IMR-90 (cell line): ENCODE data around the gene CALCOCO2. TPM values are rescaled to one million over a fixed set of nuclear protein-coding genes. Genes with fewer than 3 reads are reported as not detected.

Source experiments
- ATAC-seq: fragments of 200-7000 bp; cut with Tn5 transposase; 2 replicates; pipeline ENCODE4 v1.9.1; 2020; ENCODE audit warnings: low read depth, mild to moderate bottlenecking, moderate library complexity
- BruUV-seq: library from RNA; stranded (reverse); fragments of 400-500 nt; replicated peaks from 2 replicates; lab custom pipeline; 2021; lab: Mats Ljungman, UMichigan
- CTCF ChIA-PET: fragments of 300-600 bp; formaldehyde crosslinking; extraction: SDS; loops from one replicate; lab custom pipeline; 2021; ENCODE audit warnings: antibody characterized with exemption; lab: Yijun Ruan, JAX
- POLR2A ChIA-PET: fragments of 300-600 bp; sonication (Branson Sonifier 250); formaldehyde crosslinking; loops from one replicate; lab custom pipeline; 2022; ENCODE audit warnings: antibody characterized with exemption; ENCODE audit not compliant: unreplicated experiment; lab: Charles Lee
- DNase-seq: peaks from one replicate; pipeline ENCODE4 v3.0.0; 2013
- H2AFZ ChIP-seq: replicated peaks from 2 replicates; pipeline ENCODE3; 2013; ENCODE audit warnings: low read length, mild to moderate bottlenecking; ENCODE audit not compliant: poor library complexity
- H2AK5ac ChIP-seq: 2 replicates; pipeline ENCODE4 v1.6.1; 2013; ENCODE audit warnings: low read depth, low read length, inconsistent platforms
- H2AK9ac ChIP-seq: replicated peaks from 2 replicates; pipeline ENCODE3; 2013; ENCODE audit warnings: mild to moderate bottlenecking, low read depth, low read length, moderate library complexity; ENCODE audit not compliant: poor library complexity
- H2BK120ac ChIP-seq: 2 replicates; pipeline ENCODE4 v1.6.1; 2013; ENCODE audit warnings: low read depth, low read length, inconsistent platforms
- H2BK15ac ChIP-seq: 3 replicates; pipeline ENCODE4 v1.6.1; 2013; ENCODE audit warnings: low read depth, low read length, inconsistent platforms
- H2BK20ac ChIP-seq: 2 replicates; pipeline ENCODE4 v1.6.1; 2013; ENCODE audit warnings: low read depth, mild to moderate bottlenecking, inconsistent platforms, low read length, moderate library complexity
- H2BK5ac ChIP-seq: 2 replicates; pipeline ENCODE4 v1.6.1; 2013; ENCODE audit warnings: mild to moderate bottlenecking, low read depth, low read length, inconsistent platforms; ENCODE audit not compliant: poor library complexity, severe bottlenecking
- H3K14ac ChIP-seq: replicated peaks from 2 replicates; pipeline ENCODE4 v1.6.1; 2013; ENCODE audit warnings: low read depth, low read length, inconsistent platforms
- H3K18ac ChIP-seq: 2 replicates; pipeline ENCODE4 v1.6.1; 2013; ENCODE audit warnings: low read depth, low read length, control low read depth
- H3K23ac ChIP-seq: 2 replicates; pipeline ENCODE4 v1.6.1; 2013; ENCODE audit warnings: low read depth, low read length, inconsistent platforms
- H3K27ac ChIP-seq: 2 replicates; pipeline ENCODE4 v1.5.1; 2013; ENCODE audit warnings: mild to moderate bottlenecking, control low read depth, low read length; ENCODE audit not compliant: insufficient read depth
- H3K27me3 ChIP-seq: 2 replicates; pipeline ENCODE4 v1.6.1; 2013; ENCODE audit warnings: low read length; ENCODE audit not compliant: control insufficient read depth, insufficient read depth
- H3K36me3 ChIP-seq: 2 replicates; pipeline ENCODE4 v1.6.1; 2013; ENCODE audit warnings: low read length, mixed read lengths; ENCODE audit not compliant: control insufficient read depth, insufficient read depth
- H3K4ac ChIP-seq: 2 replicates; pipeline ENCODE4 v1.6.1; 2013; ENCODE audit warnings: low read depth, low read length, inconsistent platforms
- H3K4me1 ChIP-seq: 2 replicates; pipeline ENCODE4 v1.6.1; 2013; ENCODE audit warnings: low read length, mixed read lengths; ENCODE audit not compliant: control insufficient read depth, insufficient read depth
- H3K4me2 ChIP-seq: 2 replicates; pipeline ENCODE4 v1.6.1; 2013; ENCODE audit warnings: low read depth, mild to moderate bottlenecking, control low read depth, low read length, moderate library complexity
- H3K4me3 ChIP-seq: 2 replicates; pipeline ENCODE4 v1.5.1; 2013; ENCODE audit warnings: low read depth, mild to moderate bottlenecking, control low read depth, low read length, moderate library complexity; ENCODE audit not compliant: insufficient read depth
- H3K56ac ChIP-seq: 2 replicates; pipeline ENCODE4 v1.6.1; 2013; ENCODE audit warnings: low read length, inconsistent platforms; ENCODE audit not compliant: insufficient read depth; ENCODE audit errors: extremely low read depth
- H3K79me1 ChIP-seq, 2 experiments: 2 replicates each; pipeline ENCODE4 v1.6.1; 2013; ENCODE audit warnings: low read length in 2 of 2, inconsistent platforms in 1 of 2, low read depth in 1 of 2
- H3K9ac ChIP-seq: 2 replicates; pipeline ENCODE4 v1.6.1; 2013; ENCODE audit warnings: low read depth, low read length, control low read depth
- H3K9me1 ChIP-seq: 2 replicates; pipeline ENCODE4 v1.6.1; 2013; ENCODE audit warnings: low read length, inconsistent platforms; ENCODE audit not compliant: insufficient read depth
- H3K9me3 ChIP-seq: 2 replicates; pipeline ENCODE4 v1.6.1; 2013; ENCODE audit warnings: low read length; ENCODE audit not compliant: control insufficient read depth, insufficient read depth
- H4K20me1 ChIP-seq: 2 replicates; pipeline ENCODE4 v1.6.1; 2013; ENCODE audit warnings: low read length, inconsistent platforms; ENCODE audit not compliant: insufficient read depth
- H4K5ac ChIP-seq: 2 replicates; pipeline ENCODE4 v1.6.1; 2013; ENCODE audit warnings: mild to moderate bottlenecking, low read depth, low read length, control low read depth
- H4K8ac ChIP-seq, 2 experiments: 2 replicates each; pipeline ENCODE4 v1.6.1; 2013; ENCODE audit warnings: low read depth in 2 of 2, low read length in 2 of 2, control low read depth in 1 of 2, inconsistent platforms in 1 of 2
- H4K91ac ChIP-seq: 2 replicates; pipeline ENCODE4 v1.6.1; 2013; ENCODE audit warnings: low read depth, low read length, inconsistent platforms; ENCODE audit not compliant: insufficient read depth
- BHLHE40 ChIP-seq: fragments of 150-350 bp; IDR thresholded peaks from 2 replicates; pipeline ENCODE4 v1.6.1; 2016; ENCODE audit warnings: mild to moderate bottlenecking, low read depth, low read length
- CEBPB ChIP-seq: IDR thresholded peaks from 2 replicates; pipeline ENCODE4 v1.6.1; 2012; ENCODE audit warnings: low read depth, low read length, improper control_type of control experiment
- CHD1 ChIP-seq: IDR thresholded peaks from 2 replicates; pipeline ENCODE4 v1.6.1; 2012; ENCODE audit warnings: low read depth, low read length, improper control_type of control experiment
- FOS ChIP-seq: fragments of 150-350 bp; IDR thresholded peaks from 2 replicates; pipeline ENCODE4 v1.6.1; 2016; ENCODE audit warnings: low read depth, low read length
- MAFK ChIP-seq: IDR thresholded peaks from 2 replicates; pipeline ENCODE4 v1.6.1; 2012; ENCODE audit warnings: low read depth, low read length, improper control_type of control experiment
- MAZ ChIP-seq: IDR thresholded peaks from 2 replicates; pipeline ENCODE4 v1.6.1; 2012; ENCODE audit warnings: low read depth, mild to moderate bottlenecking, low read length, improper control_type of control experiment, moderate library complexity, borderline replicate concordance
- MXI1 ChIP-seq: IDR thresholded peaks from 2 replicates; pipeline ENCODE4 v1.6.1; 2012; ENCODE audit warnings: low read depth, mild to moderate bottlenecking, low read length, moderate library complexity, borderline replicate concordance
- NFE2L2 ChIP-seq: fragments of 150-350 bp; IDR thresholded peaks from 2 replicates; pipeline ENCODE4 v1.6.1; 2016; ENCODE audit warnings: low read depth, mild to moderate bottlenecking, low read length
- POLR2A ChIP-seq: IDR thresholded peaks from 2 replicates; pipeline ENCODE4 v1.6.1; 2012; ENCODE audit warnings: mild to moderate bottlenecking, low read depth, low read length
- RAD21 ChIP-seq: IDR thresholded peaks from 2 replicates; pipeline ENCODE4 v1.6.1; 2012; ENCODE audit warnings: low read length, improper control_type of control experiment
- RCOR1 ChIP-seq: IDR thresholded peaks from 2 replicates; pipeline ENCODE4 v1.6.1; 2012; ENCODE audit warnings: mild to moderate bottlenecking, low read length, improper control_type of control experiment; ENCODE audit not compliant: insufficient replicate concordance
- RFX5 ChIP-seq: IDR thresholded peaks from 2 replicates; pipeline ENCODE4 v1.8.0; 2012; ENCODE audit warnings: low read depth, mild to moderate bottlenecking, low read length, moderate library complexity
- SMC3 ChIP-seq: fragments of 150-350 bp; IDR thresholded peaks from 2 replicates; pipeline ENCODE4 v1.6.1; 2016; ENCODE audit warnings: low read depth, mild to moderate bottlenecking, antibody characterized with exemption, low read length, moderate library complexity
- WGBS, 2 experiments: methylation state at CpG; one replicate each; pipeline versions ENCODE4 v1.1.5 to v1.1.7; 2013; ENCODE audit warnings: missing lambda C conversion rate in 2 of 2; ENCODE audit not compliant: insufficient read length in 1 of 2; ENCODE audit errors: extremely low coverage in 2 of 2; 5-methylcytosine and 5-hydroxymethylcytosine counted together
- dilution Hi-C: fragments of 300-500 bp; cut with HindIII; formaldehyde crosslinking; loops from one replicate; pipeline ENCODE4 v1.14.3; 2018; ENCODE audit warnings: low sequenced_read_pairs; ENCODE audit not compliant: unreplicated experiment
- in situ Hi-C: fragments of 300-500 bp; cut with MboI; formaldehyde crosslinking; loops from 3 replicates; pipeline ENCODE4 v1.14.3; 2019; ENCODE audit warnings: low sequenced_read_pairs, inconsistent platforms, mixed read lengths
- intact Hi-C: fragments of 100-400 bp; cut with micrococcal nuclease; formaldehyde crosslinking; loops from 2 replicates; pipeline ENCODE4 v1.10.0; 2022
- polyA plus RNA-seq, 3 experiments: library from polyadenylated mRNA; depleted of rRNA; stranded (reverse); fragments of >200 nt; gene quantifications; 2 replicates each; pipeline ENCODE4 v1.2.3, GENCODE V29; 2012; ENCODE audit warnings: low replicate concordance in 1 of 3
- total RNA-seq: library from RNA; depleted of rRNA; stranded (reverse); fragments of >200 nt; gene quantifications from 2 replicates; pipeline ENCODE4 v1.2.3, GENCODE V29; 2012
- TF ChIP-seq, protein P1 (sequence below): conservative IDR thresholded peaks from 2 replicates; pipeline ENCODE4 v1.5.1; 2012; ENCODE audit warnings: mild to moderate bottlenecking, low read depth, low read length, improper control_type of control experiment
- TF ChIP-seq, protein P2 (sequence below): fragments of 150-350 bp; IDR thresholded peaks from 2 replicates; pipeline ENCODE4 v1.6.1; 2016; ENCODE audit warnings: low read depth, mild to moderate bottlenecking, low read length, moderate library complexity, borderline replicate concordance
- TF ChIP-seq, protein P3 (sequence below): fragments of 150-350 bp; IDR thresholded peaks from 2 replicates; pipeline ENCODE4 v1.6.1; 2017; ENCODE audit warnings: mild to moderate bottlenecking, antibody characterized with exemption, low read length, low read depth

Gene CALCOCO2
- total and polyA plus RNA-seq, 2 of the 4 experiments (the other 2 are of a cell fraction), result 35.9 to 53.4 TPM

- H3K9me3 ChIP-seq, result no peaks in the 10 kb centered on the region
- no peak overlapping the region for H2BK5ac ChIP-seq
- ATAC-seq (no peak), DNase-seq (no peak)
- H3K56ac ChIP-seq, result no peak overlapping the region
- dilution Hi-C loops, result loop anchor here (25.0 kb wide), 1 partner anchor 136 kb away; no protein-coding TSS in a partner anchor
- no peak overlapping the region for H3K9ac ChIP-seq
- no CpG with 5 or more reads among the region's 1 CpG for WGBS, 2 experiments
- H3K9me1 ChIP-seq, result peaks cover 7% of the 10 kb centered on the region; the same call in 1 of the 2 replicates
- H3K4me2 ChIP-seq, result no peak overlapping the region
- CTCF ChIA-PET, result no interaction called here
- no peak overlapping the region for H2AFZ ChIP-seq
- no peak overlapping the region for H3K14ac ChIP-seq
- H2BK20ac ChIP-seq, result no peak overlapping the region
- no peak overlapping the region for H4K5ac ChIP-seq
- no peak overlapping the region for H3K18ac ChIP-seq
- no peak overlapping the region for H3K23ac ChIP-seq
- TF ChIP-seq NFE2L2 (no peak), MAZ (no peak), MXI1 (no peak), CHD1 (no peak), MAFK (no peak), BHLHE40 (no peak), FOS (no peak), CEBPB (no peak), RCOR1 (no peak), RAD21 (no peak), POLR2A (no peak), RFX5 (no peak), SMC3 (no peak)
- TF ChIP-seq, protein P1, sequence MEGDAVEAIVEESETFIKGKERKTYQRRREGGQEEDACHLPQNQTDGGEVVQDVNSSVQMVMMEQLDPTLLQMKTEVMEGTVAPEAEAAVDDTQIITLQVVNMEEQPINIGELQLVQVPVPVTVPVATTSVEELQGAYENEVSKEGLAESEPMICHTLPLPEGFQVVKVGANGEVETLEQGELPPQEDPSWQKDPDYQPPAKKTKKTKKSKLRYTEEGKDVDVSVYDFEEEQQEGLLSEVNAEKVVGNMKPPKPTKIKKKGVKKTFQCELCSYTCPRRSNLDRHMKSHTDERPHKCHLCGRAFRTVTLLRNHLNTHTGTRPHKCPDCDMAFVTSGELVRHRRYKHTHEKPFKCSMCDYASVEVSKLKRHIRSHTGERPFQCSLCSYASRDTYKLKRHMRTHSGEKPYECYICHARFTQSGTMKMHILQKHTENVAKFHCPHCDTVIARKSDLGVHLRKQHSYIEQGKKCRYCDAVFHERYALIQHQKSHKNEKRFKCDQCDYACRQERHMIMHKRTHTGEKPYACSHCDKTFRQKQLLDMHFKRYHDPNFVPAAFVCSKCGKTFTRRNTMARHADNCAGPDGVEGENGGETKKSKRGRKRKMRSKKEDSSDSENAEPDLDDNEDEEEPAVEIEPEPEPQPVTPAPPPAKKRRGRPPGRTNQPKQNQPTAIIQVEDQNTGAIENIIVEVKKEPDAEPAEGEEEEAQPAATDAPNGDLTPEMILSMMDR, result no peak
- TF ChIP-seq, protein P2, sequence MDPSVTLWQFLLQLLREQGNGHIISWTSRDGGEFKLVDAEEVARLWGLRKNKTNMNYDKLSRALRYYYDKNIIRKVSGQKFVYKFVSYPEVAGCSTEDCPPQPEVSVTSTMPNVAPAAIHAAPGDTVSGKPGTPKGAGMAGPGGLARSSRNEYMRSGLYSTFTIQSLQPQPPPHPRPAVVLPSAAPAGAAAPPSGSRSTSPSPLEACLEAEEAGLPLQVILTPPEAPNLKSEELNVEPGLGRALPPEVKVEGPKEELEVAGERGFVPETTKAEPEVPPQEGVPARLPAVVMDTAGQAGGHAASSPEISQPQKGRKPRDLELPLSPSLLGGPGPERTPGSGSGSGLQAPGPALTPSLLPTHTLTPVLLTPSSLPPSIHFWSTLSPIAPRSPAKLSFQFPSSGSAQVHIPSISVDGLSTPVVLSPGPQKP, result no peak
- TF ChIP-seq, protein P3, sequence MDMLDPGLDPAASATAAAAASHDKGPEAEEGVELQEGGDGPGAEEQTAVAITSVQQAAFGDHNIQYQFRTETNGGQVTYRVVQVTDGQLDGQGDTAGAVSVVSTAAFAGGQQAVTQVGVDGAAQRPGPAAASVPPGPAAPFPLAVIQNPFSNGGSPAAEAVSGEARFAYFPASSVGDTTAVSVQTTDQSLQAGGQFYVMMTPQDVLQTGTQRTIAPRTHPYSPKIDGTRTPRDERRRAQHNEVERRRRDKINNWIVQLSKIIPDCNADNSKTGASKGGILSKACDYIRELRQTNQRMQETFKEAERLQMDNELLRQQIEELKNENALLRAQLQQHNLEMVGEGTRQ, result no peak
- POLR2A ChIA-PET, result interaction anchor here (0.6 kb wide), 1 partner anchor 9 kb away, joined by 3 read pairs; the partner anchor contains the start of gene ATP5MC1
- H2BK120ac ChIP-seq, result no peak overlapping the region
- intact Hi-C loops, result no loop called here
- H2AK9ac ChIP-seq, result no peak overlapping the region
- H4K8ac ChIP-seq, result no peak overlapping the region
- H3K27ac ChIP-seq, result no peak overlapping the region
- no peak overlapping the region for H3K4me3 ChIP-seq
- no peaks in the 10 kb centered on the region for H3K27me3 ChIP-seq
- no peak overlapping the region for H2BK15ac ChIP-seq
- H4K20me1 ChIP-seq, result no peaks in the 10 kb centered on the region
- no peak overlapping the region for H3K4ac ChIP-seq
- in situ Hi-C loops, result no loop called here
- no peaks in the 10 kb centered on the region; a peak in 1 of 4 replicates for H3K79me1 ChIP-seq
- no TSS peak for BruUV-seq
- no peak overlapping the region for H2AK5ac ChIP-seq
- peaks cover 3% of the 10 kb centered on the region for H3K4me1 ChIP-seq
- H3K36me3 ChIP-seq, result peaks cover 6% of the 10 kb centered on the region; the same call in 1 of the 2 replicates
- no peak overlapping the region for H4K91ac ChIP-seq
Measured at GRCh38 chr17:48901241-48901640, 70.4 kb downstream of the CALCOCO2 start.
